HG02973 (cell line): ENCODE results near the gene EFTUD2.

Source experiments
- ATAC-seq: cut with Tn5 transposase; IDR thresholded peaks from one replicate; pipeline ENCODE4 v1.9.1; 2021; ENCODE audit warnings: moderate library complexity; ENCODE audit not compliant: unreplicated experiment

Gene EFTUD2

GRCh38 chr17:44911133-44912001 lies 12.1 kb upstream of the EFTUD2 start:
- ATAC-seq, result no peak

GRCh38 chr17:44910231-44911106 lies 11.2 kb upstream of the EFTUD2 start:
- ATAC-seq, result no peak

DNA sequence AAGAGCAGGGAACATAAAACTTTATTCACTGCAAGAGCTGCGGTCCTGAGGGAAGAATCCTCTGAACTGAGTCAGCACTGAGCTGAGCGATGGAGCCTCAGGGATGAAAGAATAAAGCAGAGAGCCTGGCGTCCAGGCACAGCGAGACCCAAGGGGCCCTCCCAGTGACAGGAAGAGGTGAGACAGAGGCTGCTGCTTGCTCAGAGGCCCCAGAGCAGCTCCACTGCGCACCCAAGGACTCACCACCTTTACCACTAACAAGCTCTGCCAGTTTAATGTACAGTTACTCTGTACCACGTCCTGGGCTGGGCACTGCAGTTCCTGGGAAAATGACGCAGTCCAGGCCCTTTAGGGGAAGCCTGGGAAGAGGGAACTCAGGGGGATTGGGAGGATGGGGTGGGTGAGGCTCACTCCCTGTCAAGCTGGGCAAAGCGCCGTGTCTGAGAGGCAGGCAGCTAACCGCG lies 10.5 kb upstream of the EFTUD2 start:
- ATAC-seq, result no peak

GRCh38 chr17:44908761-44909326 lies 9.6 kb upstream of the EFTUD2 start:
- ATAC-seq, result no peak

GRCh38 chr17:44907729-44908470 lies 8.7 kb upstream of the EFTUD2 start:
- ATAC-seq, result no peak

- no peak for ATAC-seq
Observed at GRCh38 chr17:44906763-44907728, 7.8 kb upstream of the EFTUD2 start.

DNA sequence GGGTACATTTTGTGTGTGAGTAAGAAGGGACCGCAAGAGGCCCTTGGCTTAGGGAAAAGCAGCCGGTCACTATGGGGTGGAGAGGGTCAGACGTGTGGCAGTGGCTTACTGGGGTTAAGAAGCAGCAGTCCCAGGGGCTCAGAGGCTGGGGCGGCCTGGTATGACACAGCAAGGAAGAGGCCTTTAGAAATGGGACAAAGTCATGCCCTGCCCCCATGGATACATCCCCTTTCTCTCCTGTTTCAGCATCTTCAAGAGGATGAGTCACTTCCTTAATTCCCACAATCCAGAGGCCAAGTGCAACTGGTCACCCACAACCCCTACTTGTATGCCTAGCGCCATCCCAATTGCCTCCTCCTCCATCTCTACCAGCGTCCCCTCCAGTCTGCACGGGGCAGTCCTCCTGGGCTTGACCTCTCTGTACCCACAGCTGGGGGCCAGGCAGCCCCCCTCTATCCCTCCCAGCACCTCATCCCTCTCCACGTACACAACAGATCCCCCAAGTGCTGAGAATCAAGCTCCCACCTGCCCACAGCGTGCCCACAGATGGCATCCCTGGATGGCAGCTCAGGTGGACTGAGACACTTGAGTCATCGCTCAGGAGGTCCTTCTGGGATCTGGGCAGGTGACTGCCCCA lies 6.9 kb upstream of the EFTUD2 start:
- ATAC-seq, result no peak

GRCh38 chr17:44905006-44906000 lies 6.1 kb upstream of the EFTUD2 start:
- ATAC-seq, result no peak

GRCh38 chr17:44904001-44904984 lies 5.0 kb upstream of the EFTUD2 start:
- ATAC-seq, result no peak

DNA sequence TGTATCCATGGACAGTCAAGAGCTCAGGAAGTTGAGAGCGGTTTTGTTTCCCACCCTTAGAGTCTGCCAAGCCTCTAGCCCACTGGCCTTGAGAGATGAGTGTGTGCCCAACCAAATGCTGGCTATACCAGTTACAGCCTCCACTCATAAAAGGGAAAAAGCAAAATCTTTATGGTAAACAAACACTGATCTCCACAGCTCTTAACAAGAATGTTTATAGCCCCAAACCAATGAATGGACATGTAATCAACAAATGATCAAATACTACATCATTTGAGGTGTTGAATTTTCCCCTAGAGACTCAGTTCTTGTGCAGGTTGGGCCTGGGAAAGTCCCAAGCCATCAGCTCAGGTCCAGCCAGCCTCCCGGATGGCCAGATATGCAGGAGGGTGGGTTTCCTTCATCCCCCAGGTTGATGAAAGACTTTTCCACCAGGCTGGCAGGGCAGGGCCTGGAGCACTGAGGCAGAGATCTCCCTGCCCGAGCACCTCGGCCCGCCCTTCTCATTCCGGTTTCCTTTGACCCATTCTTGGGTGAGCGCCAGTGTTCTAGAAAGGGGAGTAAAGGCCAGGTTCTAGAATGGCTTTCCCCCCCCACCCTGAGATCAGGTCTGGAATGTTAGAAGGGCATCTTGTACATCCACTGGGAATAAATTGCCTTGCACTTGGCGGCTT lies 3.9 kb upstream of the EFTUD2 start:
- ATAC-seq, result no peak

GRCh38 chr17:44902135-44902760 lies 3.0 kb upstream of the EFTUD2 start:
- ATAC-seq, result no peak

GRCh38 chr17:44901411-44901921 lies 2.2 kb upstream of the EFTUD2 start:
- ATAC-seq, result no peak

- no peak for ATAC-seq
Observed at GRCh38 chr17:44900894-44901293, 1.6 kb upstream of the EFTUD2 start.

- no peak for ATAC-seq
Observed at GRCh38 chr17:44898768-44899073, 524 bp downstream of the EFTUD2 start.

DNA sequence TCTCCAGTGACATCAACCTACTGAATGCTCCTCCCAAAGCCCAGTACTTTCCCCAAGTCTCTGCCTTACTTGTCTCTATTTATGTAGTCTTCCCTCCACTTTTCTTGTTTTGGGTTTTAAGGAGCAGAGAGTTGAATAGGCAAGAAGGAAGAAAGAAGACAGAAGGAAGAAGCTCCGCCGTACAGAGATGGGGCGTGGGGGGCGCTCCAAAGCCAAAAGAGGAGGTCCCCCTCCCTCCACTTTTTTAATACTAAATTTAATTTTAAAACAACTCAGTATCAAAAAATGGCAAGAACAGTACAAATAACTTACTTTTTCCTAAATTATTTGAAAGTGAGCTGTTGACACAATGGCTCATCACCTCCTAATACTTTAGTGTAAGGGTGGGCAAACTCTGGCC lies 4.6 kb downstream of the EFTUD2 start:
- no peak for ATAC-seq

- ATAC-seq, result no peak
Observed at GRCh38 chr17:44892250-44892649, 7.0 kb downstream of the EFTUD2 start.
